CD4-positive, CD25-positive, alpha-beta regulatory T cell (primary cell): ENCODE measurements around the gene TAAR6. TPM values are rescaled to one million over a fixed set of nuclear protein-coding genes. Genes with fewer than 3 reads are reported as not detected.

ENCODE experiments used
- ATAC-seq, 2 donors: fragments of 150-1000 bp; cut with Tn5 transposase; one replicate each; pipeline ENCODE4 v1.10.0; 2021; ENCODE audit warnings: low read depth in 2 of 2, moderate number of reproducible peaks in 2 of 2, moderate library complexity in 1 of 2
- DNase-seq, 3 donors: peaks; one replicate each; pipeline versions ENCODE4 v3.0.0 to v3.0.0-alpha.2; 2012 to 2022; ENCODE audit warnings: mixed read lengths in 1 of 3
- H3K27ac ChIP-seq: one replicate; pipeline ENCODE4 v1.7.0; 2013; ENCODE audit warnings: mild to moderate bottlenecking, low read length; ENCODE audit not compliant: insufficient read depth, poor library complexity, severe bottlenecking
- H3K27me3 ChIP-seq: one replicate; pipeline ENCODE4 v1.7.0; 2013; ENCODE audit warnings: low read length; ENCODE audit not compliant: control insufficient read depth, insufficient read depth
- H3K36me3 ChIP-seq: one replicate; pipeline ENCODE4 v1.7.0; 2013; ENCODE audit warnings: mild to moderate bottlenecking, low read length, moderate library complexity; ENCODE audit not compliant: control insufficient read depth, insufficient read depth
- H3K4me1 ChIP-seq: 2 replicates; pipeline ENCODE4 v1.7.0; 2013; ENCODE audit warnings: mild to moderate bottlenecking, low read length; ENCODE audit not compliant: insufficient read depth, control insufficient read depth, poor library complexity, severe bottlenecking
- H3K4me3 ChIP-seq: one replicate; pipeline ENCODE4 v1.7.0; 2013; ENCODE audit warnings: low read depth, mild to moderate bottlenecking, low read length, moderate library complexity
- H3K9me3 ChIP-seq, 2 experiments: 1 replicate in 1 of 2; 2 replicates in 1 of 2; pipeline ENCODE4 v1.7.0; 2013; ENCODE audit warnings: low read length in 2 of 2, mild to moderate bottlenecking in 1 of 2, moderate library complexity in 1 of 2; ENCODE audit not compliant: control insufficient read depth in 2 of 2
- H3K27ac Mint-ChIP-seq, 3 donors: one replicate each; pipeline ENCODE4 v1.8.0; 2020 to 2022; ENCODE audit warnings: mild to moderate bottlenecking in 3 of 3, mixed read lengths in 3 of 3, moderate library complexity in 2 of 3
- H3K27me3 Mint-ChIP-seq: one replicate; pipeline ENCODE4 v1.8.0; 2022; ENCODE audit warnings: mild to moderate bottlenecking, mixed read lengths
- H3K36me3 Mint-ChIP-seq: one replicate; pipeline ENCODE4 v1.8.0; 2020; ENCODE audit warnings: mixed read lengths
- H3K4me1 Mint-ChIP-seq, 4 donors: one replicate each; pipeline ENCODE4 v1.8.0; 2020 to 2022; ENCODE audit warnings: mixed read lengths in 4 of 4, mild to moderate bottlenecking in 1 of 4
- H3K4me3 Mint-ChIP-seq, 4 donors: one replicate each; pipeline ENCODE4 v1.8.0; 2020 to 2022; ENCODE audit warnings: mild to moderate bottlenecking in 4 of 4, mixed read lengths in 4 of 4, moderate library complexity in 3 of 4
- H3K9me3 Mint-ChIP-seq, 7 donors: one replicate each; pipeline ENCODE4 v1.8.0; 2020 to 2022; ENCODE audit warnings: mixed read lengths in 7 of 7, mild to moderate bottlenecking in 3 of 7, moderate library complexity in 2 of 7
- polyA plus RNA-seq, 4 donors: library from polyadenylated mRNA; unstranded; fragments of 300-500 nt; fragmentation: Illumina TruSeq; gene quantifications; one replicate each; pipeline ENCODE4 v1.2.3, GENCODE V29; 2021
- total RNA-seq: library from RNA; stranded (reverse); gene quantifications from one replicate; pipeline ENCODE4 v1.2.3, GENCODE V29; 2022

TAAR6 gene
- total and polyA plus RNA-seq, 5 donors from 2014 or later, result not detected

DNA sequence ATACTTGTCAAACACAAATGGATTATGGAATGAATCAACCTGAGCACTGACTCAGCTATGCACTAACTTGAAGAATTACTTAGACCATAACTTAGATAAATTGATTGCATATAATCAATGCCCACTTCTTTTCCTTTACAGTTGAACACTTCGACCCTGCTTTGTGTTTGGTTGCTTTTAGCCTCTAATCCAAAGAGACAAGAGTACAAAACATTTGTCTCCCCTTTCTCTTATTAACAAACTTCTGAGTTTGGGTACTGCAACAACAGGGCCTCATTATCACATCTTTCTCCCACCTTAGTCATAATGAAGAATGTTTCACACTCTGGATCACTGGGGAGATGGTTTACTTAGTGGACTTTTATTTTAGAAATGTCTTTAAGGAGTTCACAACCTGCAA is 2.6 kb upstream of the TAAR6 start:
- Mint-ChIP-seq H3K4me3 (no peak overlapping the region), H3K27ac (no peak overlapping the region), H3K9me3 (no peaks in the 10 kb centered on the region), H3K27me3 (peaks cover 21% of the 10 kb centered on the region), H3K4me1 (no peaks in the 10 kb centered on the region), H3K36me3 (no peaks in the 10 kb centered on the region)
- no peak overlapping the region for H3K27ac ChIP-seq
- no peak for DNase-seq
- no peaks in the 10 kb centered on the region for H3K9me3 ChIP-seq
- peaks cover 5% of the 10 kb centered on the region for H3K27me3 ChIP-seq
- H3K4me3 ChIP-seq, result no peak overlapping the region
- H3K36me3 ChIP-seq, result no peaks in the 10 kb centered on the region
- no peaks in the 10 kb centered on the region for H3K4me1 ChIP-seq
- no peak for ATAC-seq

DNA sequence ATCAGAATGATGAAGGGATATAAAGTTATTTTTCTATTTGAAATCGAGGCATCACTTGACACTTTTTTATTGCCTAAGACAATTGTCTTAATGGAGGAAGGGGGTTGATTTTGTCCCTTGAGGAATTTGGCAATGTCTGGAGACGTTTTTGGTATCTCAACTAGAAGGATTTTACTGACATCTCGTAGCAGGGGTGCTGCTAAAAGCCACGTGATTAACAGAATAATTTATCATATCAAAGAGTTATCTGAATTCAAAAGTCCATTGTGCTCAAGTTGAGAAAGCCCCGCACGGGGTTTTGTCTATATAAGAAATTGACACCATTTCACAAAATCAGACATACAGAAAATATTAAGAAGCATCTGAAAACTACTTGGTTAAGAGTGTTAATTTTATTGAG is 1.5 kb upstream of the TAAR6 start:
- Mint-ChIP-seq H3K27me3 (peaks cover 20% of the 10 kb centered on the region), H3K27ac (no peak overlapping the region), H3K4me3 (no peak overlapping the region), H3K9me3 (no peaks in the 10 kb centered on the region), H3K36me3 (no peaks in the 10 kb centered on the region), H3K4me1 (no peaks in the 10 kb centered on the region)
- Histone ChIP-seq H3K36me3 (no peaks in the 10 kb centered on the region), H3K4me1 (no peaks in the 10 kb centered on the region), H3K27ac (no peak overlapping the region), H3K27me3 (peaks cover 6% of the 10 kb centered on the region), H3K4me3 (no peak overlapping the region), H3K9me3 (no peaks in the 10 kb centered on the region)
- DNase-seq (no peak), ATAC-seq (no peak)

DNA sequence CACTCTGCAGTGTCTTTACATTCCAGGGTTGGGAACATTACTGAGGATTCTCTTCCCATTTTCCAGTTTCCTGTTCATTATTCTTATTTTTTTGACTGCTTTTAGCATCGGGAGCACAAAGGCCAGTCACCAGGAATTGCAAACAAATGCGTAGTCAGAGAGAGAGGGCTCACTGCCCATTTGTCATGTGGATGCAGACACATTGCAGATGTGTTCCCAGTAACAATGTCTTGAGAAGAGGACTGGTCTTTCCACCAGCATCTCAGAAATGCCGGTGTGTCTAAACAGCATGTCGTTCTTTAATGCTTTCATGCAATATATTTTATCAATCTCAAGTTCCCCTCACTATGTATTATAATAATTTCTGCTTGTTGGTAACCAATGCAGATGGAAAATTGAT is 952 bp upstream of the TAAR6 start:
- H3K9me3 Mint-ChIP-seq, result no peaks in the 10 kb centered on the region
- Histone ChIP-seq H3K4me1 (no peaks in the 10 kb centered on the region), H3K4me3 (no peak overlapping the region), H3K36me3 (no peaks in the 10 kb centered on the region), H3K27me3 (peaks cover 9% of the 10 kb centered on the region), H3K9me3 (no peaks in the 10 kb centered on the region), H3K27ac (no peak overlapping the region)
- H3K27ac Mint-ChIP-seq, result no peak overlapping the region
- H3K4me3 Mint-ChIP-seq, result no peak overlapping the region
- H3K27me3 Mint-ChIP-seq, result peaks cover 14% of the 10 kb centered on the region
- H3K36me3 Mint-ChIP-seq, result no peaks in the 10 kb centered on the region
- DNase-seq (no peak), ATAC-seq (no peak)
- no peaks in the 10 kb centered on the region for H3K4me1 Mint-ChIP-seq

DNA sequence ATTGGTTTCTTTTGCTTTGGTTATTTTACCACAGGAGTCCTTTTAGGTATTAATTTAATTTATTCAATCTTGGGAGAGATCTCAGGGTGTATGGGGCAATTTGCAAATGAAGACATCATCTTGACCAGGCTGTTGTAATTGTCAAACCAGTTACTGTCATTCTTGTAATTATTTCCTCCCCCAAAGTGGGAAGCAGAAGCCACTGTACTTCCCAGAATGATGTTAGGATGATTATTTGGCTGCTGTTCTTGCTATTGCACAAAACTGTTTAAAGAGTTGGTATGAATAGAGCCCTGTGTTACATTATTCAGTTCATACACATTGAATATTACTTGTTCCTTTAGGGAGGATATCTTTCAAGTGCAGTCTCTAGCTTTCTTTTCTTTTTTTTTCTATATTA is 1.7 kb downstream of the TAAR6 start:
- Histone ChIP-seq H3K27me3 (peaks cover 7% of the 10 kb centered on the region), H3K27ac (no peak overlapping the region), H3K4me3 (no peak overlapping the region), H3K9me3 (no peaks in the 10 kb centered on the region), H3K36me3 (no peaks in the 10 kb centered on the region), H3K4me1 (no peaks in the 10 kb centered on the region)
- Mint-ChIP-seq H3K27ac (no peak overlapping the region), H3K36me3 (no peaks in the 10 kb centered on the region), H3K4me3 (no peak overlapping the region), H3K27me3 (peaks cover 13% of the 10 kb centered on the region), H3K4me1 (no peaks in the 10 kb centered on the region), H3K9me3 (no peaks in the 10 kb centered on the region)
- ATAC-seq (no peak), DNase-seq (no peak)

DNA sequence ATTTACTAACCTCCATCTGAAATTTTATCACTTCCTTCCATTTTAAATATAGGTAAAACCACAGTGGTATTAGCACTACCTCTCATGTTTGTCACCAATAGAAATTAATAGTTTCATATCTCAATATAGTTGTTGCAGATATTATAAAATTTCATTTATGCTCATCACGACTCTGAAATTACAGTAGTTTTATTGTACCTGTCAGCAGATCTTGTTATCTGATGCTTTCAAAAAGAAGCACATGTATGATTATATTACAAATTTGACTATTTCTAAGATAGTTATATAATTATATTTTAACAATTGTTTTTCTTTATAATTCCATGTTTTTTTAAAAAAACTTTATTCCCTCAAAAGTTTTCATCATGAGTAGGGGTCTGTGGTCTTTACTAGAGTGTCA is 14.6 kb downstream of the TAAR6 start:
- Mint-ChIP-seq H3K4me3 (no peak overlapping the region), H3K36me3 (no peaks in the 10 kb centered on the region), H3K27ac (no peak overlapping the region), H3K9me3 (peaks cover 0 to 3% (median 0%) of the 10 kb centered on the region in 7 donors), H3K27me3 (peaks cover 8% of the 10 kb centered on the region), H3K4me1 (no peaks in the 10 kb centered on the region)
- ATAC-seq, result no peak
- Histone ChIP-seq H3K36me3 (no peaks in the 10 kb centered on the region), H3K9me3 (no peaks in the 10 kb centered on the region), H3K27me3 (peaks cover 6% of the 10 kb centered on the region), H3K4me3 (no peak overlapping the region), H3K4me1 (no peaks in the 10 kb centered on the region), H3K27ac (no peak overlapping the region)
- no peak for DNase-seq

DNA sequence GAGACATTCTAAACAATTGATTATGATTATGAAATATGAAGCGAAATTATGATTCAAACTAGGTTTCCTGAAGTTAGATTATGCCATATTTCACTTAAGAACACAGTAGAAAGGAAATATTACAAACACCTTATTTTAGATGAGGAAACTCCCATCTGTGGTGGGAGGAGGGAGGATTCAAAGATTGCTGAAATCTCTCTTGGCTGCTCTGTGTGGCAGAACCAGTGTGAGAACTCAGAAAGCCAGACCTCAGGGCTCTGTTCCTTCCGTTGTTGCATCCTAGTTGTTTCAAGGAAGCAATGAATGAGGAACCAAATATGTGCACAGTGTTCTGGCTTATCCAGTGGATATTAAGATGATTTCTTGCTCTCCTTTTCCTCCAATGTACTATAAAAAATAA is 17.3 kb downstream of the TAAR6 start:
- no peaks in the 10 kb centered on the region for H3K4me1 Mint-ChIP-seq
- H3K9me3 Mint-ChIP-seq, result peaks cover 0 to 3% (median 0%) of the 10 kb centered on the region in 7 donors
- no peak overlapping the region for H3K27ac Mint-ChIP-seq
- H3K36me3 Mint-ChIP-seq, result no peaks in the 10 kb centered on the region
- H3K27me3 Mint-ChIP-seq, result peaks cover 3% of the 10 kb centered on the region
- H3K4me3 Mint-ChIP-seq, result no peak overlapping the region
- Histone ChIP-seq H3K4me1 (no peaks in the 10 kb centered on the region), H3K27ac (no peak overlapping the region), H3K36me3 (no peaks in the 10 kb centered on the region), H3K27me3 (peaks cover 9% of the 10 kb centered on the region), H3K4me3 (no peak overlapping the region), H3K9me3 (no peaks in the 10 kb centered on the region)
- DNase-seq (no peak), ATAC-seq (no peak)

DNA sequence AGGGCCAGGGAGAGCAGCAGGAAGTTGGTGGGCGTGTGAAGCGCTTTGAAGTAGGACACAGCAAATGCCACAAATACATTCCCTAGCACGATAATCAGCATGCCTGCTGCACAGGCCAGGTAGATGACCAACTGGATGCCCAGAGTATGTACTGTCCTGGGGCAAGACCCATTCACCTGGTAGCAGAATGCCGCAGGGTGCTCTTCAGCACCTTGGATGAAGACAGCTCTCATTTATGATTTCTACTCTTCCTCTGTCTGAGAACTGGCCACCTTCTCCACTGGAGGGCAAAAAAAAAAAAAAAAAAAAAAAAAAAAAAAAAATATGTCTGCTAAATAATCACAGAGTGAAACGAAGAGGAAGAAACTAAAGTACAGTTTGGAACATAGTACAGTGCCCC is 19.3 kb downstream of the TAAR6 start, which contains the start of gene TAAR5:
Gene TAAR5 (minus strand): TSS at position 288 of the 400 bp plus-strand sequence. CDS start 55 bp downstream, at position 233.
- Mint-ChIP-seq H3K36me3 (no peaks in the 10 kb centered on the region), H3K9me3 (peaks cover 0 to 3% (median 0%) of the 10 kb centered on the region in 7 donors), H3K4me3 (no peak within 1 kb of the TSS), H3K4me1 (no peaks in the 10 kb centered on the region), H3K27ac (no peak within 1 kb of the TSS), H3K27me3 (no peaks in the 10 kb centered on the region)
- DNase-seq (no peak), ATAC-seq (no peak)
- H3K9me3 ChIP-seq, result no peaks in the 10 kb centered on the region
- H3K36me3 ChIP-seq, result no peaks in the 10 kb centered on the region
- H3K27ac ChIP-seq, result no peak within 1 kb of the TSS
- no peaks in the 10 kb centered on the region for H3K4me1 ChIP-seq
- no peak within 1 kb of the TSS for H3K4me3 ChIP-seq
- peaks cover 8% of the 10 kb centered on the region for H3K27me3 ChIP-seq

DNA sequence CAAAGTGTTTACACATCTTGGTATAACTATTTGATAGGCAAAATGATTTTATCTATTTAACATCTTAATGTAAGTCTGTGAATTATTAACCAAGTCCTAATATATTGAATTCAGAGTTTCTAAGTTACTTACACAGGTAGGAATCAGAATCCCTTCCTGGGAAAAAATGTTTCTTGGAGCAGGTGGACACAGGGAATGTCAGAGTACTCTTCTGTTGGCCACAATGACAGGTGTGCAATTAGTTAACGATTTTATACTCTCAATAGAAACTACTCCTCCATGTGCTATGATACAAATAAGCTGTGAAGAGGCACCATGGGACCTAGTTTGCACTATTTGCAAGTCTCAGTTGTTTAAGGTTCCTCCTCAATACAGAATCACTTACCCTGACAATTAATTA is 20.2 kb downstream of the TAAR6 start:
- DNase-seq, result no peak
- Mint-ChIP-seq H3K4me1 (no peaks in the 10 kb centered on the region), H3K27me3 (no peaks in the 10 kb centered on the region), H3K27ac (no peak overlapping the region), H3K4me3 (no peak overlapping the region), H3K9me3 (peaks cover 0 to 3% (median 0%) of the 10 kb centered on the region in 7 donors), H3K36me3 (no peaks in the 10 kb centered on the region)
- no peaks in the 10 kb centered on the region for H3K36me3 ChIP-seq
- H3K4me3 ChIP-seq, result no peak overlapping the region
- H3K4me1 ChIP-seq, result no peaks in the 10 kb centered on the region
- no peaks in the 10 kb centered on the region for H3K9me3 ChIP-seq
- H3K27me3 ChIP-seq, result peaks cover 9% of the 10 kb centered on the region
- ATAC-seq, result no peak
- H3K27ac ChIP-seq, result no peak overlapping the region
